ENCODE data around the gene ARRDC4. TPM values are rescaled to one million over a fixed set of nuclear protein-coding genes. Genes with fewer than 3 reads are reported as not detected.
A peak's percentile ranks its signal among the peaks of the same experiment; 100 is the strongest.

The ARRDC4 gene
- total RNA-seq, 2 donors from 2014 or later, result 23.4 to 73.9 TPM

DNA sequence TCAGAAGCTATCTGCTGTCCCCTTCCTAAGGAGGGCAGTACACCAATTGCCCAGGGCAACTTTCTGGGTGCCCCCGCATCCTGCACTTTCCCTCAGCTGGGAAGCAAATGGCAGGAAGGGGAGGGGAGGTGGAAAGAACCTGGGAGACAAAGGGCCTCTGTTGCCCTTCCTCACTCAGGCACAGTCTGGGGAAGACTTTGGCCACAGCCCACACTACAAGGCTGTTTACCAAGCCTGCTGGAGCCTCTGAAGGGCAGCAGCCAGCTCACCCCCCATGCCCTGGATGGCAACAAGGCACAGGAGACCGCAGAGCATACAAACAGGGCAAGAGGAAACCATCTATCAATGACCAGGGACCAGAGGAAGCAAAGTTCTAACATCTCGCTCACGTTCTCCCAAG lies 42.4 kb downstream of the ARRDC4 start:
- Histone ChIP-seq H3K4me1 (peaks cover 4% of the 10 kb centered on the region), H3K27ac (no peak overlapping the region), H3K36me3 (no peaks in the 10 kb centered on the region), H3K4me3 (no peak overlapping the region), H3K27me3 (no peaks in the 10 kb centered on the region), H3K9ac (ENCODE audit: low read depth in 2 of 2, low read length in 2 of 2) (no peak overlapping the region), H3K9me3 (no peaks in the 10 kb centered on the region)
- DNase-seq, result no peak
- TF ChIP-seq, protein P1, sequence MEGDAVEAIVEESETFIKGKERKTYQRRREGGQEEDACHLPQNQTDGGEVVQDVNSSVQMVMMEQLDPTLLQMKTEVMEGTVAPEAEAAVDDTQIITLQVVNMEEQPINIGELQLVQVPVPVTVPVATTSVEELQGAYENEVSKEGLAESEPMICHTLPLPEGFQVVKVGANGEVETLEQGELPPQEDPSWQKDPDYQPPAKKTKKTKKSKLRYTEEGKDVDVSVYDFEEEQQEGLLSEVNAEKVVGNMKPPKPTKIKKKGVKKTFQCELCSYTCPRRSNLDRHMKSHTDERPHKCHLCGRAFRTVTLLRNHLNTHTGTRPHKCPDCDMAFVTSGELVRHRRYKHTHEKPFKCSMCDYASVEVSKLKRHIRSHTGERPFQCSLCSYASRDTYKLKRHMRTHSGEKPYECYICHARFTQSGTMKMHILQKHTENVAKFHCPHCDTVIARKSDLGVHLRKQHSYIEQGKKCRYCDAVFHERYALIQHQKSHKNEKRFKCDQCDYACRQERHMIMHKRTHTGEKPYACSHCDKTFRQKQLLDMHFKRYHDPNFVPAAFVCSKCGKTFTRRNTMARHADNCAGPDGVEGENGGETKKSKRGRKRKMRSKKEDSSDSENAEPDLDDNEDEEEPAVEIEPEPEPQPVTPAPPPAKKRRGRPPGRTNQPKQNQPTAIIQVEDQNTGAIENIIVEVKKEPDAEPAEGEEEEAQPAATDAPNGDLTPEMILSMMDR (IDR thresholded peaks at IDR 0.05), result no peak
- intact Hi-C loops (cut with DNase I), result no loop called here

DNA sequence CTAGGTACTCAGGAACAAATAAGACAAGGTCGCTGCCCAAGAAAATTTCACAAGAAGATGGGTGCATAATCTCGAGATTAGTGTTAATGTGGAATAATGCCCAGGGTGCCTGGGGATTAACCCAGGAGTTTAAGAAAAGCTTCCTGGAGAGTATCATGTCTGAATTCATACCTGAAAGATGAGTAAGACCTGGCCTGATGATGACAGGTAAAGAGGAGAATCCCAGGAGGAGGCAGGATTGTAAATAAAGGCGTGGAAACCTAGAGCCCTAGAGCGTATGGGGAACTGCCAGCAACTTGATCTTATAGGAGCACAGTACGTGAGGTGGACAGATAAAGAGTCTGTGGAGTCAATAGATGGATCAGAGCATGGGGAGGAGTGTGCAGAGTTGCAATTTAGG lies 43.0 kb downstream of the ARRDC4 start:
- Histone ChIP-seq H3K9me3 (no peaks in the 10 kb centered on the region), H3K27ac (no peak overlapping the region), H3K27me3 (no peaks in the 10 kb centered on the region), H3K9ac (ENCODE audit: low read depth in 2 of 2, low read length in 2 of 2) (peak overlapping the region in 1 of 2 donors; percentile 4), H3K4me1 (peaks cover 4% of the 10 kb centered on the region), H3K4me3 (no peak overlapping the region), H3K36me3 (no peaks in the 10 kb centered on the region)
- no peak for DNase-seq
- TF ChIP-seq, protein P1 (IDR thresholded peaks at IDR 0.05), result no peak
- intact Hi-C loops (cut with DNase I), result no loop called here

DNA sequence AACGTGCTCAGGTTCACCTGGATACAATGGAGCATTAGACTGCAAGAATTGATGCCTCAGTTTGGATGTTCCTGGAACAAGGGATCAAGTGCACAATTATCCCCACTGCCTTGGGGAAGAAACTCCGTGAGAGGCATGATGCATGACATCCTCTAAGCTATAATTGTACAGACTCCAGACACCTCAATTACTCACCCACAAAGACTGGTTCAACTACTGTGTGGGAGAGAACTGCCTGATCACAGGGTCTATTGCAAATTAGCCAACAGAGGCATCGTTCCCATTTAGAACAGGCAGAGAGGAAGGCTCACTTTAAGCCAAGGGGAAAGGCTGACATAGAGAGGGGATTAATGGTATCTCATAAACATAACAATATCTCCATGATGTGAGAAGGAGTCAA lies 43.5 kb downstream of the ARRDC4 start:
- no peak overlapping the region for H3K4me3 ChIP-seq
- peaks cover 4% of the 10 kb centered on the region for H3K4me1 ChIP-seq
- no peaks in the 10 kb centered on the region for H3K36me3 ChIP-seq
- no peak for DNase-seq
- intact Hi-C loops (cut with DNase I), result no loop called here
- H3K27ac ChIP-seq, result no peak overlapping the region
- TF ChIP-seq, protein P1 (IDR thresholded peaks at IDR 0.05), result no peak
- H3K9ac ChIP-seq (ENCODE audit: low read depth in 2 of 2, low read length in 2 of 2), result peak overlapping the region in 1 of 2 donors; percentile 4
- H3K9me3 ChIP-seq, result no peaks in the 10 kb centered on the region
- H3K27me3 ChIP-seq, result no peaks in the 10 kb centered on the region

DNA sequence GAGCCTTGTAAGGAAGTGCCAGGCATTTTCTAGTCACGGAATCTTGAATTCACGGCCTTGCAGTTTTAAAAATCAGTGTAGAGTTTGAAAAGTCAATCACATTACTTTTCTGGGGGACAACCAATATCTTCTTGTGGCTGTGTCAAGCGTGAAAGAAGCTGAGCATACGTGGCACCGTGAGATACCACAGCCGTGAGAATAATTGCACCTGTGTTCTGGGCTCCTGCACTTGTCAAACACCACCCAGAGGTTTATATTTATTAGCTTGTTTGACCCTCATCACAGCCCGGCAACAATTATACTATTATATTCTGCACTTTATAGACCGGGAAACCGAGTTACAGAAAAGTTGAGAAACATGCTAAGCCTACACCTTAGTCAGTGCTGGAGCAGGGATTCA lies 45.2 kb downstream of the ARRDC4 start:
- Histone ChIP-seq H3K9ac (ENCODE audit: low read depth in 2 of 2, low read length in 2 of 2) (no peak overlapping the region), H3K4me1 (no peaks in the 10 kb centered on the region)
- intact Hi-C loops (cut with DNase I), result no loop called here

DNA sequence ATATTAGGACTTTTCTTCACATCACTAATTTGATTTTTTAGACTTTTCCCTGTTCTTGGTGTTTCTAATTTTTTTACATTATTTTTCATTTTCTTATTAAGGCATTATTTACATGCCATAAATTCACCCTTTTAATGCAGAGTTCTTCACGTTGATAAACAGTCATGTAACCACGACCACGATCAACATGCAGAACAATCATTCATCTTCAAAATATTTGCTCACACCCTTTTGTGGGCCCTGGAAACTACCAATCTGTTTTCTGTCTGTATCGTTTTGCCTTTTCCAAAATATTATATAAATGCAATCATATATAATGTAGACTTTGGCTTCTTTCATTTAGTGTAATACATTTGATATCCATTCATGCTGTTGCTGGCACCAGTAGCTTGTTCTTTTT lies 48.7 kb downstream of the ARRDC4 start:
- no peaks in the 10 kb centered on the region for H3K36me3 ChIP-seq
- no peak overlapping the region for H3K4me3 ChIP-seq
- no peaks in the 10 kb centered on the region for H3K4me1 ChIP-seq
- TF ChIP-seq, protein P1 (IDR thresholded peaks at IDR 0.05), result no peak
- intact Hi-C loops (cut with DNase I), result no loop called here
- no peak overlapping the region for H3K27ac ChIP-seq
- no peak for DNase-seq
- H3K9me3 ChIP-seq, result no peaks in the 10 kb centered on the region
- no peak overlapping the region for H3K9ac ChIP-seq (ENCODE audit: low read depth in 2 of 2, low read length in 2 of 2)
- no peaks in the 10 kb centered on the region for H3K27me3 ChIP-seq

More for the DNA sequence above, 45.2 kb downstream of the ARRDC4 start:
- Histone ChIP-seq H3K27ac (no peak overlapping the region), H3K27me3 (no peaks in the 10 kb centered on the region), H3K9me3 (no peaks in the 10 kb centered on the region), H3K4me3 (no peak overlapping the region), H3K36me3 (no peaks in the 10 kb centered on the region)
- no peak for DNase-seq
- TF ChIP-seq, protein P1 (IDR thresholded peaks at IDR 0.05), result no peak

DNA sequence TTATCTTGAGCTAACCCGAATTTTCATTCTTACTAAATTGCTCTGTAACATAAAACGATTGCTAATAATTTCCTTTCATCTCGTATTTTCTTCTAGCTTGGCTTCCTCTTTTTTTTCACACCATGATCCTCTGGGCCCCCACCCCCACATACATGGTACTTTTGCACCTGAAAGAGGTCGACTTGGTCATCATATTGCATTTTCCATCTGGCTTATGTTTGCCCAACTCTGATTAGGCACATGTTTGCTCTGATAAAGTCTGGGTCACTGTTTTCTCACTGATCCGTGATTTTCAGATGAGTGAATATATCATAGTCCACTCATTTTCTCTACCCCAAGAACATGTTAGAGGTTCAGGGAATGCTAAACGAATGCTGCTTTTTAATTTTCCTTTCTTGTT lies 49.5 kb downstream of the ARRDC4 start:
- Histone ChIP-seq H3K9me3 (no peaks in the 10 kb centered on the region), H3K4me3 (no peak overlapping the region), H3K4me1 (no peaks in the 10 kb centered on the region), H3K36me3 (no peaks in the 10 kb centered on the region), H3K27ac (no peak overlapping the region), H3K9ac (ENCODE audit: low read depth in 2 of 2, low read length in 2 of 2) (no peak overlapping the region), H3K27me3 (no peaks in the 10 kb centered on the region)
- intact Hi-C loops (cut with DNase I), result no loop called here
- no peak for DNase-seq
- TF ChIP-seq, protein P1 (IDR thresholded peaks at IDR 0.05), result no peak
